ENCODE results near the gene COA6. TPM values are rescaled to one million over a fixed set of nuclear protein-coding genes. Genes with fewer than 3 reads are reported as not detected.

The COA6 gene, protein sequence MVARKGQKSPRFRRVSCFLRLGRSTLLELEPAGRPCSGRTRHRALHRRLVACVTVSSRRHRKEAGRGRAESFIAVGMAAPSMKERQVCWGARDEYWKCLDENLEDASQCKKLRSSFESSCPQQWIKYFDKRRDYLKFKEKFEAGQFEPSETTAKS
- total RNA-seq: 8.9 and 11.7 TPM in 2 replicates

DNA sequence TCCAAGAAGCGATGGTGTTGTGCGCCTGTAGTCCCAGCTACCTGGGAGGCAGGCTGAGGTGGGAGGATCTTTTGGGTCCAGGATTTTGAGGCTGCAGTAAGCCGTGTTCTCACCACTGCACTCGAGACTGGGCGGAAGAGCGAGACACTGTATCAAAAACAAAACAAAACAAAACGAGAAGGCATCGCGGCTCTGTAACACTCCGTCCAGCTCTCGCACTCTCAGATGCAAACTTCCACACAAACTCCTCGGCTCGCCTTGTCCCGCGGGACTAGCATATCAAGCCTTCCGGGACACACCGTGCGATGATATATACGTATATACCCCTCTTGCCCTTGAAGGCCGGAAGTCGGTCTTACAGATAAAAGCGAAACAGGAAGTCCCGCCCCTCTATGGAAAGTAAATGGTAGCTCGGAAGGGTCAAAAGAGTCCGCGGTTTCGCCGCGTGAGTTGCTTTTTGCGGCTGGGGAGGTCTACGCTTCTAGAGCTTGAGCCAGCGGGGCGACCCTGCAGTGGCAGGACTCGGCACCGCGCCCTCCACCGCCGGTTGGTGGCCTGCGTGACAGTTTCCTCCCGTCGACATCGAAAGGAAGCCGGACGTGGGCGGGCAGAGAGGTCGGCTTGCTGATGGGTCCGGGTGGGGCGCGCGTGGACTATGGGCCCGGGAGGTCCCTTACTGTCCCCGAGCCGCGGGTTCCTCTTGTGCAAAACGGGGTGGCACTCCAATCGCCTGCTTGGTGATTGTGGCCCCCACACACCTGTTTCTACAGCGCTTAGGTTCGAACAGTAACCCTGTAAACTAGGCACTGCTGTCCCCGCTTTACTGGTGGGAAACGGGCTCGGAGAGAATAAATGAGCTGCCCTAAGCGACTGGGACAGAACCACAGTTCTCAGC lies at the start of gene COA6:
COA6 (plus strand) TSS at position 393 of the 895 bp plus-strand sequence; CDS start at position 404, 11 bp downstream.

Other genes starting within 250 kb of the COA6 start
- 22.9 and 28.7 TPM in 2 replicates for gene TARBP1, start 105.7 kb downstream of the COA6 start, total RNA-seq
- gene IRF2BP2, start 236.7 kb downstream of the COA6 start, total RNA-seq: 106 and 128 TPM in 2 replicates